HG02852 (cell line): ENCODE measurements around the gene KRT38.

Experiments used
- ATAC-seq: cut with Tn5 transposase; IDR thresholded peaks from one replicate; pipeline ENCODE4 v1.9.1; 2021; ENCODE audit warnings: mild to moderate bottlenecking, moderate library complexity; ENCODE audit not compliant: unreplicated experiment

Gene KRT38

DNA sequence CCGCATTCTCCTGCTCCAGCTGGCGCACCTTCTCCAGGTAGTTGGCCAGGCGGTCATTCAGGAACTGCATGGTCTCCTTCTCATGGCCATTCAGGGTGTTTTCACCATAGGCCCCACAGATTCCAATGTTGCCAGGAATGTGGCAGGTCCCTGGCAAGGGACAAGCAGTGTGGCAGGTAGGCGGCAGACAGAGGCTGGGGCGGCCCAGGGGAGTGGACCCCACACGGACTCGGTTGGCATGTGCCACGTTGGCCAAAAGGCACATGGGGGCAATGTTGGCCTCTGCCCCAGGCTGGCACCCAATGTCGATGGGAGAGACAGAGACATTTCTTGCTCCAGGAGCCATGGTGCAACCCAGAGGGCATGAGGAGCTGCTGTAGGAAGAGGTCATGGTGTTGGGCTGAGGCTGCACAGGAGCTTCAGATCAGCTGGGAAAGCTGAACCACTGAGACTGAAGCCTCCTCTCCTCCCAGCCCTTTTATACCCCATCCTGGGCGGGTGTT, at the start of gene KRT38:
Gene KRT38, minus strand, starts transcription at position 453 of the 503 bp plus-strand sequence. Its CDS starts 62 bp downstream, at position 391.
- ATAC-seq, result no peak

DNA sequence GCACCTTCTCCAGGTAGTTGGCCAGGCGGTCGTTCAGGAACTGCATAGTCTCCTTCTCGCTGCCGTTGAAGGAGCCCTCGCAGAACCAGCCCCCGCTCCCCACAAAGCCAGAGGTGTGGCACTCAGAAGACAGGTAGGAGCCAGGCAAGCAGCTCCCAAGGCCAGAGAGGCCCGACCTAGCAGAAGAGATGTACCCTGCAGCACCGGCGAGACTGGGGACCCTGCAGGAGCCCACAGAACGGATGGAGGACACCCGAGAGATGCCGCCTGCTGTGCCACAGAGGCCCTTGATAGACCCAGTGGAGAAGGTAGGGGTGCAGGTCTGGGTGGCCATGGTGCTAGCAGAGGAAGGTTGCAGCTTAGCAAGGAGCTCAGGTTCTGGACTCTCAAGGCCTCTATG, 48.7 kb upstream of the KRT38 start, which contains the start of gene KRT36:
Gene KRT36, minus strand, starts transcription at position 380 of the 400 bp plus-strand sequence. Its CDS starts 46 bp downstream, at position 334.
- ATAC-seq, result no peak

DNA sequence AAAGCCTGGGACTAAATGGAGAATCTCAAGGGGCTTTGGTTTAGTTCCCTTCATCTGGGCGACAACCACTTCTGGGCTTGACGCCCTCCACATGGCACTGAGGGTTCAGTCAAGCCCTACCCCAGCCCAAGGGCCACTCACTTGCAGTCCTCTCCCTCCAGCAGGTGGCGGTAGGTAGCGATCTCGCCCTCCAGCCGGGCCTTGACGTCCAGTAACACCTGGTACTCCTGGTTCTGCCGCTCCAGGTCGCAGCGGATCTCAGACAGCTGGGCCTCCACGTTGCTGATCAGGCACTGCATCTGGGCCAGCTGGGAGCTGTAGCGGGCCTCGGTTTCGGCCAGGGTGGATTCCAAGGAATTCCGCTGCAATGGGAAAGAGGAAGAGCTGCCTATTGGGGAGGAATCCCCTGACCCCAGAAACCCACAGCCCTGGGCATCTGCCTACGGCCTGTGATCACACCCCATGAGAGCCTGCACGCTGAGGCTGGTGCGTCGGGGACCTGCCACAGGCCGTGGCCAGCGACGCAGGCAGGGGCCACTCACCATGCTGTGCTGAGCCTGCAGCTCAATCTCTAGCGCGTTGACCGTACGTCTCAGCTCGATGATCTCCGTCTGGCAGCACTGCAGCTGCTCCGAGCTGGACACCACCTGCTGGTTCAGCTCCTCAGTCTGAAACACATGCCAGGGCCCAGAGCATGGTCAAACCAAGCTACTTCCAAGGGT, 46.2 kb upstream of the KRT38 start:
- no peak for ATAC-seq

DNA sequence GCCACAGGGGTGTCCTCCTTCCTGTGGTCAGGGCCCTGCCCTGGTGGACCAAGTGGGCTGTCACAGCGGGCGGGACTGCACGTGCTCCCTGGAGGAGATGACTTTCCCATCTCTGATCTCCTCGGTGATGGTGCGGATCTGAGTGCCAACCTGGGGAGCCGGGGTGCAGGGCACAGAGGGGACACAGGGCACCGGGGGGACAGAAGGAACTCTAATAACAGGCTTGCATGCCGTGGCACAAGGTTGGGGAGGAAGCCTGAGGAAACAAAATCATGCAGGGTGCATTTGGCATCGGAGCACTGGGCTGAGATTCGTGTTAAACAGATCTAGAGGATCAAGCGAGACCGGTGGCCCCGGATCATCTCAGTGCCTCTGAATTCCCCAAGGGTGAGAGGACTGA, 45.5 kb upstream of the KRT38 start:
- no peak for ATAC-seq

DNA sequence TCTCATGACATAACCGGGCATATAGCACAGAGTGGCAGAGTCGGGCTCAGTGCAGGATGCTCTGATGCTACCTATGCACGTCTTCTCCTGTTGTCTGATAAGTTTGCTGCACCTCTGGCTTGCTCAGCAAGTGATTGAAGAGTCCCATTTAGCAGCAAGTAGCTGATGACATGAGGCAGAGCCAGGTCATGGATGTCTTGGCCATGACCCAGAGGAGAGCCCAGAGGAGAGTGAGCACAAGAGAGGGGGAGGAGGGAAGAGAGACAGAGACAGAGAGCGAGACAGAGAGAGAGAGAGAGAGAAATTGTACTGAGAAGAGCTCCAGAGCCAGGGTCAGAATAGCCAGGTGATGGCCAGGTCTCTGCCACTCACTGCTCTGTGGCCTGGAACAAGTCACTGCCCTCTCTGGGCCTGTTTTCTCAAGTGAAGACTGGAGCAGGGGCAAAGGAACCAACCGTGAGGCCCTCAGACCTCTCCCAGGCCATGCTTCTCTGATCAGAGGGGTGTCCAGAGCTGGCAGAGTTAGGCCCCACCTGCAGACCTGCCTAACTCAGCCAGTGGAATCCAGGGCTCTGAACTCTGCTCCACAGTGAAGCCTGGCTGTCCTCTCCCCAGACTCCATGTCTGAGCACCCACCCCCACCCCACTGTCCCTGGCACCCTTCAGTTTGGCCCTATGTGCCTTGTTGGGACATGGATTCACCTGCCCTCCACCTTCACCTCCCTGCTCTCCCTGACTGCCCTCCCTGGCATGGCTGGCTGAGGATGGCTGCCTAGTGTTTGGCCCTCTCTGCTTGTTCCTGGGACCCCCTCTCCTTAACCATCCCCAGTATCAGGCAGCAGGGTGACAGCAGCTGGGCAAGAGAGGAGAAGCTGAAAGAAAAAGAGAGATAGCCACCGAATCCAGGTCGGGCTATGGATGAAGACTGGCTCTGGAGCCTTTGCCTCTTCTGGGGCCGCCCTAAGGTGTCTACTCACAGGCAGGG, 44.4 kb upstream of the KRT38 start:
- ATAC-seq, result no peak

DNA sequence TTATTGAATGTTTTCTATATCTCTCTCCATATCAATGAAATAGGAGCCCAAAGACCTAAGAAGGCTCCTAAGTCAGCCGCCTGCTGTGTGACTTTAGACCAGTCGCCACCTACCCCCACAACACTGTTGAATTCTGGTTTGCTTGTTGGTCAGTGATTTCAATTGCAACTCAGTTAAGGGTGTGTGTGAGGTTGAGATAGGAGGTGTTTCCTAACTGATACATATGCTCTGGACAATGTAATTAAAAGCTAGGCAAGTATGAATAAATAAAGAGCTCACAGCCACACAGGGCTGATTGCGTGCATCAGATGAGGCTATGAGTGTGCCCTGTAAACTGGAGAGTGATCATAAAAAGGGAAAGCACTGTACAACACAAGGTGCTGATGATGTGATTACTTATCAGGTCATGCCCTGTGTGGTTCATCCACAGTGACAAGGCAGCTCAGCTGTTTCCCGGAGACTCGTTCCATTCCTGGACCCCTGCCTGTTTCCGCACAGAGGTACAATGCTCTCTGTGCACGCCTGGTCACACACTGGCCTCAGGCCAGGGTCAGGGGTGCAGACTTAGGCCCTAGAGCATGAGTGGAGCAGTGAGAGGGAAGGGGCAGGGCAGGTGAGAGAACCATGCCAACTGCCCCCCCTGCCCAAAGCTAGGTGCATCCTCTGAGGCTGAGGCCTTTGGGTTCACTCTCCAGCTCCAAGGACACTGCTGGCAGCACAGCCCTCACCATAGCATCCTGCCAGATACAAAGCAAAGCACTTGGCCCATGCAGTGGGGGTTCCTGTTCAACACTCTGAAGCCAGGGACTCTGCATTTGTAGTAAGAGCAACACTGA, 43.4 kb upstream of the KRT38 start:
- ATAC-seq, result no peak

DNA sequence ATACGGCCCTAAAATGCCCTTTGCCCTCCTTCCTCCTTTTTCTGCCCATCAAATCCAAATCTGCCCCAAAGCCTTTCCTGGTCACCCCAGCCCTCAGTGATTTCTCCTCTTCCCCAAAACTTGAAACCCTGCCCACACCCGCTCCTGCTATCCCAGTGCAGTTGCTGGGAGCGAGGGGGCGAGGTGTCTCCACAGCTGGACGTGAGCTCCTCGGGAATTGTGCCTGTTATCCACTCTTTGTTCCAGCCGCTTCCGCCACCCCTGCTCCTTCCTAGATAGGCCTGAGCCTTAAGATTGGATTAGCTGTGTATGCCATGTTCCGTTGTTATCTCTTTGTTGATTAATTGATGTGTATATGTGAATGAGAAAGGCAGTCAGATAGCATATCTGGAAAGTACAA, 42.7 kb upstream of the KRT38 start:
- ATAC-seq, result no peak

DNA sequence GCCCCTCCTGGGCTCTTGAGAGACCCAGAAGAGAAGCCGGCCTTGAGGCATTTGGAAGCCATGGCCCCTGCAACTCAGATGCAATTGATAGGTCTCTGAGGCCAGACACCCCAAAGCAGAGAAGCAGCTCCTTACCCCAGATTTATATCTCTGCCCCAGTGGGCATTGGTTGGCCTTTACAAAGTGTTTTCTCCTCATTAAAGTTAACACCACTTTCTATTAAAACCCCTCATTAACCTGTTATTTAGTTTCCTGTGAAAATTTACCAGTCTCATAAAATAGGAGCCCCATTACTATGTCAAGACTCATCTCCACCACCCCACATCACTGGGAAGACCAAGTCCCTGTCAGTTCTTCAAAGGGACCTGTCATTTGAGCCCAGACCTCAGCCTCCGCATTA, 40.3 kb upstream of the KRT38 start, which contains the start of gene KRT35:
Gene KRT35, minus strand, starts transcription at position 116 of the 400 bp plus-strand sequence. Its CDS starts 54 bp downstream, at position 62.
- ATAC-seq, result no peak

DNA sequence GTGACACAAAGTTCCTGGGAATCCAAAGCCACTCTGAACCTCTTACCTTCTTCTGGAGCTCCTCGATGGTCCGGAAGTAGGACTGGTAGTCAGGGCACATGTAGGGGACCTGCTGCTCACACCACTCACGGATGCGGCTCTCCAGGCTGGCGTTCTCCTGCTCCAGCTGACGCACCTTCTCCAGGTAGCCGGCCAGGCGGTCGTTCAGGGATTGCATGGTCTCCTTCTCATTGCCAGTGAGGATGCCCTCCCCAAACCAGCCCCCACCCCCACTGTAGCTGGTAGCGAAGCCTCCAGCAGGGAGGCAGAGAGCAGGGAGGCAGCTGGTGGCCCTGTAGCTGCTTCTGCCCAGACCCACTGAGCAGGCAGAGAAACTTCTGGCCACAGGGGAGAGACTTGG, 39.8 kb upstream of the KRT38 start:
- ATAC-seq, result no peak

DNA sequence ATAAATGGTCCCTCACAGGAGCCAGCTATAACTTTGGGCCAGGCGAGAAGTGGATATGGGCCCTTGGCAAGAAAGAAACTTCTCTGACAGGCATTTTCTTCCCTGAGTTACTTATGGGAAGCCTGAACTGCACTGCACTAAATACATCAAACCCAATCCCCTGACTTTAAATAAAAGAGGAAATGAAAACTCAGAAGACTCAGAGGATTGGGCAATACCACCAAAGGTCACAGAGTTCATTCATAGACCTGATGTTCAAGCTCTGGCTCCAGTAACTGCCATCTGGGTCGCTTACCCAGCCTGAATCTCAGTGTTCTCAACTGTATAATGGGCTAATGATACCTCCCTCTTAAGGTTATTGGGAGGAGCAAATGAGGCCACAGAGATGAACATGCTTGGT, 39.4 kb upstream of the KRT38 start:
- no peak for ATAC-seq

DNA sequence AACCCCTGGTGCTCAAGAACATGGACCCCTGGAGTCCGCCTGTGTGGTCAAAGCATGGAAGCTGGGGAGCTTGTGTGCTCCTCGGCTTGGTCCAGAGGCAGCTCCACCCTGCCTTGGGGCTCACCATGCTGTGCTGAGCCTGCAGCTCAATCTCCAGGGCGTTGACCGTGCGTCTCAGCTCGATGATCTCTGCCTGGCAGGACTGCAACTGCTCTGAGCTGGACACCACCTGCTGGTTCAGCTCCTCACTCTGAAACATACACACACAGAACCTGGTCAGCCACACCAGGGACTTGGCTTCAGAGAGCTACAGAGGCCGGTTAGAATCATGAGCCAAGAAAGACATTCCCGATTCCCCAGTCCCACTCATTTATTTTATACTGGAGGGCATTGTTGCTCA, 37.5 kb upstream of the KRT38 start:
- no peak for ATAC-seq

DNA sequence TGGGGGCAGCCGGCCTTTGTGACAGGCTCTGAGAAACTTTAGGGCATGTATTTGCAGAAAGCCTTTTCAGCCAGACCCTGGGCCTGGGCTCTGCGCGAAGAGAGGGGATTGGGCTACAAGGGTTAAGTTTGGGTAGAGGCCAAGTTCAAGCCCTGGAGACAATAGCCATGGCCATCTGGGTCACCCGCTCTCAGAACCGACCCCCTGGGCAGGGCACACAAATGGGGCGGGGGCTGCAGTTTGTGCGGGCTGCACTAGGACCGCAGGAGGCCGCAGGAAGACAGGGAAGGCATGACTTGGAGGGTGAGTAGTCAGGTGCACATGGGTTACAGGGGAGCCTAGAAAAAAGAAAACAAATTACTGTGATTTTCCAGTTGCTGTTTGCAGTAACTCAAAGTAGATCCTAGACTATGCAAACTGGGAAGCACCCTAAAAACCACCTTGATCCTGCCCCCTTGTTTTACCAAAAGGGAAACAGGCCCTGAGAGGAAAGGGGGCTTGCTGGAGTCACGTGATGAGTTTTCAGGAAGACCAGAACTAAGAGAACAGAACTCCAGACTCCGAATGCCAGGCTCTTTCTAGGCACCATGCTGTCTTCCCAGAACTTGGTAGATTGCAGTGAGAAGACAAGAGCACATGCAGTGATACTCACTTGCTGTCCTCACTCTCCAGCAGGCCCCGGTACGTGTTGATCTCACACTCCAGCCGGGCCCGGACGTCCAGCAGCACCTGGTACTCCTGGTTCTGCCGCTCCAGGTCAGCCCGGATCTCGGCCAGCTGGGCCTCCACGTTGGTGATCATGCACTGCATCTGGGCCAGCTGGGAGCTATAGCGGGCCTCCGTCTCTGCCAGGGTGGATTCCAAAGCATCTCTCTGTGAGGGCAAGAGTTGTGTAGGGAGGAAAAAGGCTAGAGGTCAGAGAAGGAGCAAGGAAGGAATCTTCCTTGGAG, 36.4 kb upstream of the KRT38 start:
- ATAC-seq, result no peak

DNA sequence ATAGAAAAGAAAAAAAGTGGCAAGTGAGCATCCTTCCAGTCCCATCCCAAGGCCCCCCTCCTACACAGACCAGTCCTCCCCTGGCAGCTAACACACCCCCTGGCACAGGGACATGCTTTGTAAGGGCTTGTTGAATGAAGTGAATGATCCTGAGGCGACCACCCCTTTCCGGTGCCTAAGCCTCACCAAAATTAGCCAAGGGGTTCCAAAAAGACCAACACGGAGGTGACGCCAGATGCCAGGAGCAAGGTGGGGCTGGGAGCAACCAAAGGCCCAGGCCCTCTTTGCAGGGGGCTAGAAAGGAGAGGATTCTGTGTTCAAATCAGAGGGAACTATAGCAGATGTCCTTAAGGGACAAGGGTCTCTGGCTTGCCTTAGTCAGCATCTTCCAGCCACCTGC, 34.6 kb upstream of the KRT38 start:
- no peak for ATAC-seq

DNA sequence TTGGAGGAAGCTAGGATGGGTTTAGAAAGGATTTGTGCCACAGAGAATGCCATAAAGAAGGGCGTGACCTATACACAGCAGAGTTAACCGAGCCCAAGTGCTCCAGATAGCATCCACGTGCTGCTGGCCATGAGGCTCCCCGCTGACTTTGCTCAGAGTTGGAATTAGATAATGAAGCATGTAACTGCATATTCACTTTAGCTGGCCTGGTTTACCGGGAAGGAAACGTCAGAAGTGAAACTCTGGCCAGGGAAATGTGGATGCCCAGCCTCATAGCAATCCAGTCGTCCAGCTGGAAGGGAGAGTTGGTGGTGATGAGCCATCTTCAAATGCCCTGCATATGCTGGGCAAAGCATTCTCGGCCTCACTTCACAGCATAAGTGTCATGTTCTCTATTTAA, 34.1 kb upstream of the KRT38 start:
- no peak for ATAC-seq

DNA sequence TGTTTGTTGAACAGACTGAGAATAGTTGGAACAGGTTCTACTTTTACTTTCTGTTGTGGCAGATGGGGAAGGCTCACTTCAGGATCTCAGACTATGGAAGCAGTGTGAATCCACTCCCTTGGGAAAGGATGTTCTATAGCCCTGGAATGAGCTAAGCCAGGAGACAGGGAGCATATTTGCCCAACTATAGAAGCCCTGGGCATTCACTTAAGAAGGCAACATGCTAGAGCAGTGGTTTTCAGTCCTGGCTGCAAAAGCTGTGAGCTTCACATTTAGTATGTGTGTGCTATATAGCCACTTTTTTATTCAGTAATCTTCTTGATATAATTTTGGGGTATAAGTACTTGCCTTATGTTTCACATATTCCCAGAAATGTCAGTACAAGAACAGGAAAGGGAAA, 27.6 kb upstream of the KRT38 start:
- no peak for ATAC-seq

DNA sequence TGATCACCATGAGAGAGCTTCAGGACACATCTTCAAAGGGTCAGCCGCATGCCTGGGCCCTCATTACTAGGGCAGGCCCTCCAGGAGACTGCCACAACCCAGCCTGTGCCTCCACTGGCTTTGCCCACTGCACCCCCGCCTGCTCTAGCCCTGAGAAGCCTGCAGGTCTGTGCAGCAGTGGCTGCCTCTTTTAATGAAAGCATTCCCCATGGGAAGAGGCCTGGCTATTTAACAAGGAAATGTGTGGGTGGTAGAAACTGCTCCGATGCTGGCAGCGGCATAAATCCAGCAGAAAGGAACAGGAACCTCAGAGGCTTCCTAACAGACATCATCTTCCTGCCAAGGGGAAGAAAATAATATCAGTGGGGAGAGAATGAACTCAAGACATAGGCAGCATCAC, 26.8 kb upstream of the KRT38 start:
- ATAC-seq, result no peak

DNA sequence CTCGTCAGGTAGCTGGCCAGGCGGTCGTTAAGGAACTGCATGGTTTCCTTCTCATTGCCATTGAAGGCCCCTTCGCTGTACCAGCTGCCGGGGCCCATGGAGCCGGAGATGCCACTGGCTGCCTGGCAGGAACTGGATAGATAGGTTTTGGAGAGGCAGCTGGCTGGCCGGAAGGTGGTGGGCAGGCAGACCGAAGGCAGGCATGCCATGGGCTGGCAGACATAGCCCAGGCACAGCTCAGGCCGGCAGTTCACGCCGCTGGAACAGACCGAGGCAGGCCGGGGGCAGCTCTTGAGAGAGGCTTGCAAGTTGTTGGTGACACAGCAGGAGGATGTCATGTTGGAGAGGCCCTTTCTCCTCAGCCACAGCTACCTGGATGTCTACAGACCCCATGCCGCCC, 26.2 kb upstream of the KRT38 start, which contains the start of gene KRT32:
Gene KRT32, minus strand, starts transcription at position 399 of the 400 bp plus-strand sequence. Its CDS starts 61 bp downstream, at position 338.
- ATAC-seq, result no peak

DNA sequence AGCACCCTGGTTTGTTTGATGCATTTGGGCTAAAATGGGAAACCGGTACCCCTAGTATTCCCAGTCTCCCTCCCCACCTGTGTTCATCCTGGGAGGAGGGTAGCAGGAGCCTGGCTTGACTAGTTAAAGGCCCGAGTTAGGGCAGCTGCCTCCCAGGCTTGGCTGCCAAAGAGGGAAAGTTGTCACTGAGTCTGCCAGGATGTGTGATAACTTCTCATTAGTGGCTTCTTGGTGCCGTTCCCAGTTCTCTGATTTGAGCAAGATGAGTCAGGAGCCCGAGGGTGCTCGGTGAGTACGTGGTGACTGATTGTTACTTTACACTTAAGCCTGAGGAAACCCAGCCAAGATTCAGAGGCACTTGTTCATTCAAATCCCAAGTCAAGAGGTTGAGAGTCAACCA, 23.9 kb upstream of the KRT38 start:
- ATAC-seq, result no peak

DNA sequence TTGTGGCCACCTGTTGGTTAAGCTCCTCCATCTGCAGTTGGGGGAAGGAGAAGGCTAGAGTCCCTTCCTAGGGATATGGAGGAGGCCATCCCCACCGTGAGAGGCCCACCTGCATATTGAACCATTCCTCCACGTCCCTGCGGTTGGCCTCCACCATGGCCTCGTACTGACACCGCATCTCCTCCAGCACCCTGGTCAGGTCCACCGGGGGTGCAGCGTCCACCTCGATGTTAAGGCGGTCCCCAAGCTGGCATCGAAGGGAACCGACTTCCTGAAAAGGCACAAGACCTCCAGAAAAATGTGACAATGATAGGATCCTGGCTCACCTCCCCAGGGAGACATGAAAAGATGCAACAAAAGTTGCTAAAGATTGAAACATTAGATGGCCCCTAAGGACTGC, 23.4 kb upstream of the KRT38 start:
- ATAC-seq, result no peak
